Activated T-helper 1 cell treated with Interleukin-2 at 50 U/mL for 16 hours (primary cell): ENCODE measurements around the gene B3GAT3.
"Not testable (repeated sequence)": the region's sequence is repeated elsewhere in the genome, so short reads cannot be mapped to it uniquely, and the experiment has no call there.

Experiments
- DNase-seq: peaks from one replicate; pipeline ENCODE4 v3.0.0-alpha.2; 2020; ENCODE audit warnings: low read depth

The B3GAT3 gene

GRCh38 chr11:62603776-62604299, 17.9 kb downstream of the B3GAT3 start:
- no peak for DNase-seq

DNA sequence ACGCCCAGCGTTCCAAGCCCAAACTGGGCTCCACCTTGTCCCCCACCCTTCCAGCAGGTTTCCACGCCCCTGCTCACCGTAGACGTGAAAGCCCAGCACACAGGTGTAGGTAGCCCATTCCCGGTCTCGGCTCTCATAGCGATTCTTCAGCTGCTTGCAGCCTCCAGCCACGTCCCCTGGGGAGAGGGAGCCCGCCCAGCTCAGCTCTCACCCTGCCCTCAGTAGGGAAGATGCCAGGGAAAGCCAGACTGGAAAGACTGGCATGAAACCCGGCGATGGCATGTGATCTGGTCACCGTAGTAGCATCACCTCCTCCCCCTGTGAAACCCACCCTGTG, 18.7 kb downstream of the B3GAT3 start:
- no peak for DNase-seq

DNA sequence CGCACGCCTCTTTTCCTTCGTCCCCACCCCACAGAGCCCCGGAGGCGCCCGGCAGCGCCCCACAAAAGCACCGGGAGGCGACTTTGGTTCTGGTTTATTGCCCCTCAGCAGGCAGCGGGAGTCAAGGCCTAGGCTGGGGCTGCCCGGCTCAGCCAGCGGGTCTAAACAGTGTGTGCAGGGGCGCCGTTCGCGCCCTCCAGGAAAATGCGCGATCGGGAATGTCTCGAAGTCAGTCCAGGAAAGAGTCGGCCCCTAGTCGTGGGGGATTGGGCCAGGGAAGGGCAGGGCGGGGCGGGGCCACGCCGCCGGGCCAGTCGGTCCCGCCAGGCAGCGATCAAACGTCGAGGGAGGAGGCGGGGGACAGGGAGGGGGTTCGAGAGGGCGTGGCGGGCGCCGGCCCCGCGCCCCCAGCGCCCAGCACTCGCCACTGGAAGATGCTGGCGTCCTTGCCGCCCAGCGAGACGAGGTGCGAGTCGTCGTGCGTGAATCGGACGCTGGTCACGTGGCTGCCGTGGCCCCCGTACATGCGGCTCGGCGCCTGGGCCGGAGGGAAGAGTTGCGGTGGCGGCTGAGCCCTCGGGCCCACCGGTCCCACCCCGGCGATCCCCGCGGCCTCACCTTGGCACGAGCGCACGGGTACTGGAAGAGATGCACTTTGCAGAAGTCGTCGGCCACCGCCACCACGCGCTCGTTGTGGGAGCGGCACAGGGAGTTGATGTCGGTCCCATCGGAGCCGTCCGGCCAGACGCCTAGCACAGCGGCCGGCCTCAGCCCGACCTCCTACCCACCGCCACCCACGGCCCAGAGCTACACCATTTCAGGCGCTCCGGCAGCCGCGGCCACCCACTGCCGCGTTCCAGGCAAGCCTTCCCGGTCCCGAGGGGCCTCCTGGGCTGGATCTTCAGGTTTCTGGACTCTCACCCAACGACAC, 19.4 kb downstream of the B3GAT3 start:
- DNase-seq: no peak

GRCh38 chr11:62601372-62602140, 20.2 kb downstream of the B3GAT3 start, which contains the start of gene MTA2:
MTA2 (minus strand) TSS chr11:62601865; CDS start chr11:62601450, 415 bp downstream.
- peak; percentile 99 for DNase-seq

DNA sequence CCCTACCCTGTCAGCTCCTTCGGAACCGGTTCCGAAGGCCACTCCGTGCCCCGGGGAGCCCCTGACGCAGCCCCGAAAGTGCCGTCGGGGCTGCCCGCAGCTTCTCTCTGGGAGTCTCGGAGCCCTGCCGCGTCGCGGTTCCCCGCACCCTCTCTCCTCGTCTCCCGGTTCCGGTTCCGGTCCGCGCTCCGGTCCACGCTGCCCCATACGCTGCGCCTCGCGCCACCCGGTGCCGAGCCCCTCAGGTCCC, 20.7 kb downstream of the B3GAT3 start:
- DNase-seq: peak; percentile 32

DNA sequence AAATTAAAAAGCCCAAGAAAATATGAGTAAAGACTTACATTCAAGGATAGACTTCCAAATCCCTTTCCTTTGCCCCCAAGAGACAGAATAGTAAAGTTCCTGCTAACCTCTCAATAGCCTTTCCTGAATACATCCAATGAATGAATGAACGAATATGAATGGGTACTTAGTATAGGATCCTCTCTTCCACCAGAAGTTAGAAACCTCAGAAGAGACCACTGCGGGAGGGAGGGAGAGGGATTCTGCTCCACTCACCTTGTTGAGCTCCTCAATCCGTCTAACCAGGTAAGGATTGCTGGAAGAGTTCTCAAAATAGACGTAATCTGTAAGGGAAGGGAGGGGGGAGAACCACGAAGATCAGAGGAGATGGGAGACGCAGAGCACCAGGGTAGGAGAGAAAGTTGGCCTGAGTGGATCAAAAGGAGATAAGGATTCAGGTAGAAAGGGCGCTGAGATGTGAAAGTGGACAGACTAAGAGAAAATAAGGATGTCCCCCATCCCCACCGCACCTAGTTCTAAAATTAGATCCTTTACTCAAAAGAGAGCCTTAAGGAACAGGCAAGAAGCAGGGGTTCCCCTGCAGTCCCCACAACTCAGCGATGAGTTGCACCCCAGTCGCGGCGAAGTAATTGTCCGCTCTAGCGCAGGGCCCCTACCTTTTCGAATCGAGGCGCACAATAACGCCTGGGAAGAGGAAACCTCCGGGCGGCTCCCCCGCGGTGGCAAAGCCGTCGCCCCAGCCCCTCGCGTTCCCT, 21.2 kb downstream of the B3GAT3 start:
- peak; percentile 13 for DNase-seq

DNA sequence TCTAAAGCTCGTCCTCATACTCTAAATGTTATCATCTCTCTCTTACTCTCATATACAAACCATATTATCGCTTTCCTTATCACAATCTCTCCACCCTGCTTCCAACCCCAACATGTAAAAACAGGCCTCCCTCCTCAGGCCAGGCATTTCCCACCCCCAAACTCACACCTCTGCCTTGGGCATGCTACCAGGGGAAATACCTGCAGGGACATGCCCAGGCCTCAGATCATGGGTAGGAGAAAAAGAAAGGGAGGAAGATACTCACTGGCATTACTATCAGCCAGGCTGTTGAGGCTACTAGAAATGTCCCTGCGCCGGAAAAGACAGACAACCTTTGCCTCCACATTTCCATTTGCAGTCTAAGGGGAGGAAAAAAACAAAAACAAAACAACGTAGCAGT, 21.9 kb downstream of the B3GAT3 start:
- no peak for DNase-seq

- DNase-seq: peak; percentile 93
Measured at GRCh38 chr11:62599069-62599696, 22.6 kb downstream of the B3GAT3 start.

DNA sequence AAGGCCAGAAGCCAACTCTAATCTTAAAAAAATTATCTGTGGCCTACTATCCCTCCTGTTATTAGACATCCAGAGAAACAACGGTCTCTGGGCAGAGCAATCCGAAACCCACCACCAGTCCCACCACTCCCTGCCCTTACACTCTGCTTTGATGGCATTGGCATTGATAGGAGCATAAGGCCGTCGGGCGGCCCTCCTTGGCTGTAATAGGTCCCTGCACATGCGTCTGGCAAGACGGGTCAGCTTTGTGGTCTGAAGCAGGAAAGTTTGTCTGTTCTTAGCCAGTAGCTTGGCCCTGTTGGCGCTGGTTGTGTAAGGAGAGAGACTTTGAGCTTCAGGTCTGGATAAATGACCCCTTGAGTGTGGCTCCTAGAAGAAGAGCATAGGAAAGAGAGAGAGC, 26.7 kb downstream of the B3GAT3 start:
- DNase-seq: no peak

DNA sequence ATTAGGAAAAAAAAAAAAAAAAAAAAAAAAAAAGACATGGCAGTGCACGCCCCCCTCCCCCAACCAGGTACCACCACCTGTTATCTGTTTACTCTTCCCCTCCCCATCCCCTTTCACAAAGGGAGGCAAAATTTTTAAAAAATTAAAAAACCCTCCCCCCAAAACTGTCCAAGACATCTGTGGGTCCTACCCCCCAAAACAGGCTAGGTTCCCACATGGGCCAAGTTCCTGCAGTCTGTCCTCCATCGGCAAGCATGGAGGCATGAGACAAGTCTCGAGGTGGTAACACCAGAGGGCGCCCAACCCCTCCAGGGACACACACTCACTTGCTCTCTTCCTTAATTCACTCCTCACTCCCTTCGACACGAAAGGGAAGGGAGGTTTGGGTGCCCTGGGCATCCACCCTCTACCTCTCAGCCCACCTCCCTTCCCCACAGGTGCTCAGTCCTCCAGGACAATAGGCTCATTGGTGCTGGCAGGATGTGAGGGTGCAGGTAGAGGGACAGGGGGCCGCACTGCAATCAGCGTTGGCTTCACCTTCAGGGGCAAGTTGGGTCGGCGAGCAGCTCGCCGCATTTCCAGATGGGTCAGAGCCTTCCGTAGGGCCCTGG, 28.2 kb downstream of the B3GAT3 start:
- DNase-seq: peak; percentile 54

DNA sequence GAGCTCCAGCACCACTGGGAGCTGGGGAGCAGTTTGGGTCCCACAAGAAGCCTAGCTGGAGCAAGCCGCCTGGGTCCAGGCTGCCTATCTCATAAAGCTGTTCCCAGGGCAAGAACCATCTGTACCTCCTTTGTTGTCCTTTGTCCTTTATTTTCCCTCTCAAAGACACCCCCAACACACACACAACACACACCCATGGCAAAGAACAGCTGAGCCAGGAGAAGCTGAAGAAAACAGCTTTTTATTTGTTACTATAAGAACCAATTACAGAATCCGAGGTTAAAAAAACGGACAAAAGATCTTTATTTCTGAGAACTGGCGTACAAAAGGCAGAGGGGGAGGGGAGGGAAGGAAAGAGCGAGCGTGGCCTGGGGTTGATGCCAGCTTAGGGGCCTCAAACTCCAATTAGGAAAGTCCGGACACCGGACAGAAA, 28.8 kb downstream of the B3GAT3 start:
- DNase-seq: no peak

GRCh38 chr11:62592146-62592815, 29.5 kb downstream of the B3GAT3 start:
- no peak for DNase-seq

DNA sequence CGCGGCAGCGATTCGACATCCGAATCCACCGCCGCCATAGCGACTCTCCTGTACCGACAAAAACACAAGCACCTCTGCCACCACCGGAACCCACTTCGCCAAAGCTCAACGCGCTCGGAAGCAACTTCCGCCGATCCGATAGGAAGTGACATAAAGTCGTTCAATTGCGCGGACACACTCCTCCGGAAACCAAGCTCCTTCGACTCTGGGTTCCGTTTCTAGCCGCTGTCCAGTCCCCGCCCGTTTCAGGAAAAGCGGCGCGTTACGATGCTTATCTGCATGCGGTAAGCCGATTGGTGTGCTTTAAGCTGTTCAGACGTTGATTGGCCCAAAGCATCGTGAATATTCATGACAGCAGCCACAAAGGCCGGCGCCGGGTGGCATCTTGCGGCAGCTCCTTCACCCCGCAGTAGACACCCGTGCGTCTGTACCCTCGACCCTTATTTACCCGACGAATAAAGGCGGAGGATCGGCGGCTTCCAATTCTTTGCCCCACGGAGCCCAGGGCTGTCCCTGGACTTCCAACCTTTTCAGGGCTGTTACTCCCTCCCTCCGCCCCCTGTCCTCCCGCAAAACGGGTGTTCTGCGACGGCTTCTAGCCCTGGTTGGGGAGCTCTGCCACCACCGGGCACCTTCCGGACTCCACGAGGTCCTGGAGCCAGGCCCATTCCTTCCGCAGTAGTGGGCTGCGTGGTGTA, 30.2 kb downstream of the B3GAT3 start, which contains the start of gene TUT1:
TUT1 (minus strand) TSS at position 76 of the 698 bp plus-strand sequence; CDS start at position 38, 38 bp downstream.
- peak; percentile 92 for DNase-seq

- no peak for DNase-seq
Measured at GRCh38 chr11:62588966-62589637, 32.7 kb downstream of the B3GAT3 start.

GRCh38 chr11:62585356-62585755, 36.4 kb downstream of the B3GAT3 start:
- DNase-seq: not testable (repeated sequence)

GRCh38 chr11:62581735-62582134, 40.1 kb downstream of the B3GAT3 start:
- not testable (repeated sequence) for DNase-seq

DNA sequence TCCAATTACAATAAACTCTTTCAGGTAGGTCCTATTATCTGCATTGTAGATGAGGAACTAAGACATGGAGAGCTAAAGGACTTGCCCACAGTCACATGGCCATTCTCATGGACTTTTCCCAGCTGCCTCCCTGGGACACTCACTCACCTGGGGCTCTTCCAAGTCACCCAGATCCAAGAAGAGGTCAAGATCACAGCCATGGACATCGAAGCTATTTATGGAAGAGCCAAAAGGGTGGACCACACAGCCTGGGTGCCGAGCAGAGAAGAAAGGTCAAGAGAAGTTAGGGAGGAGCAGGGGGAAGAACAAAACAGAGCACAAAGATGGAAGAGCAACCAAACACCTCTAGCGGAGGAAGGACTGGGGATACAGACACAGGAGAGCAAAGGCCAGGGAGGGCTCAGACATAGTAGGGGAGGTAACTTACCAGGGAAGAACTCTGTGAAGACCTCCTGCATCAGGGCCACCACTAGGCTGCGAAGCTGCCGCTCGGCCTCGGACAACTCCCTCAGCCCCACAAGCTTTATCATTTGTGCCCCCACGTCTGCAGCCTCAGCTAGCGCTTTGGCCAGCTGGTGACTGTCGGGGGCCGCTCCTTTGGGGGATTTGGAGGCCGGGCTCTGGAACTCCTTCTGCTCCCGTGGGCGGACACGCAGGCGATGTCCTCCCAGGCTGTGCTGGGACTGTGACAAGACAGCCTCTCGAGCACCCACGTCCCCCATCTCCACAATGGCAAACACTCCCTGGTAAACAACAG, 40.6 kb downstream of the B3GAT3 start:
- DNase-seq: no peak

- no peak for DNase-seq
Measured at GRCh38 chr11:62579252-62579651, 42.5 kb downstream of the B3GAT3 start.

- no peak for DNase-seq
Measured at GRCh38 chr11:62578541-62578940, 43.2 kb downstream of the B3GAT3 start.
